HG03342 (cell line): ENCODE data around the gene CSNK1G2.

Experiments
- ATAC-seq: cut with Tn5 transposase; IDR thresholded peaks from one replicate; pipeline ENCODE4 v1.9.1; 2021; ENCODE audit warnings: mild to moderate bottlenecking, moderate library complexity; ENCODE audit not compliant: unreplicated experiment

CSNK1G2 gene

GRCh38 chr19:1941146-1942077, at the start of gene CSNK1G2:
CSNK1G2 (plus strand) TSS chr19:1941172; CDS start chr19:1969773, 28,601 bp downstream.
- ATAC-seq: peak; percentile 60

GRCh38 chr19:1893791-1894190, 47.2 kb upstream of the CSNK1G2 start:
- no peak for ATAC-seq

GRCh38 chr19:1896508-1896907, 44.5 kb upstream of the CSNK1G2 start:
- no peak for ATAC-seq

- ATAC-seq: no peak
Measured at GRCh38 chr19:1901940-1902404, 39.0 kb upstream of the CSNK1G2 start.

GRCh38 chr19:1902923-1903322, 38.0 kb upstream of the CSNK1G2 start:
- no peak for ATAC-seq

- no peak for ATAC-seq
Measured at GRCh38 chr19:1904860-1905109, 36.2 kb upstream of the CSNK1G2 start.

- peak; percentile 75 for ATAC-seq
Measured at GRCh38 chr19:1905110-1905862, 35.7 kb upstream of the CSNK1G2 start, which contains the start of the genes ADAT3 and SCAMP4. ADAT3 (plus strand) TSS chr19:1905399; CDS start chr19:1912048, 6,649 bp downstream. SCAMP4 (plus strand) TSS chr19:1905399; CDS start chr19:1915020, 9,621 bp downstream.

GRCh38 chr19:1905863-1906375, 35.1 kb upstream of the CSNK1G2 start:
- no peak for ATAC-seq

GRCh38 chr19:1906985-1907562, 33.9 kb upstream of the CSNK1G2 start:
- no peak for ATAC-seq

GRCh38 chr19:1907563-1908363, 33.2 kb upstream of the CSNK1G2 start:
- no peak for ATAC-seq

- ATAC-seq: no peak
Measured at GRCh38 chr19:1908364-1908678, 32.7 kb upstream of the CSNK1G2 start.

GRCh38 chr19:1909761-1910080, 31.3 kb upstream of the CSNK1G2 start:
- no peak for ATAC-seq

- no peak for ATAC-seq
Measured at GRCh38 chr19:1910177-1910576, 30.8 kb upstream of the CSNK1G2 start.

- no peak for ATAC-seq
Measured at GRCh38 chr19:1911098-1911497, 29.9 kb upstream of the CSNK1G2 start.

GRCh38 chr19:1911995-1912394, 29.0 kb upstream of the CSNK1G2 start:
- ATAC-seq: no peak

- ATAC-seq: no peak
Measured at GRCh38 chr19:1912760-1913505, 28.0 kb upstream of the CSNK1G2 start.

- ATAC-seq: no peak
Measured at GRCh38 chr19:1913781-1914577, 27.0 kb upstream of the CSNK1G2 start.

GRCh38 chr19:1914826-1915341, 26.1 kb upstream of the CSNK1G2 start:
- ATAC-seq: no peak

GRCh38 chr19:1917146-1917545, 23.8 kb upstream of the CSNK1G2 start:
- ATAC-seq: no peak
